A549 (cell line): ENCODE measurements around the gene APOBEC3G. TPM values are rescaled to one million over a fixed set of nuclear protein-coding genes. Genes with fewer than 3 reads are reported as not detected.

Source experiments
- ATAC-seq, 2 experiments: fragments of 200-7000 bp in 1 of 2; fragments of >200 bp in 1 of 2; cut with Nextera tagmentation in 1 of 2; cut with Tn5 transposase in 1 of 2; 3 replicates each; pipeline versions ENCODE4 v1.8.0 to v1.9.1; 2018 to 2020; ENCODE audit warnings: mild to moderate bottlenecking in 1 of 2, moderate library complexity in 1 of 2
- CTCF ChIA-PET: fragments of 300-600 bp; sonication (Branson Sonifier 250); formaldehyde crosslinking; extraction: SDS; loops from one replicate; lab custom pipeline; 2021; ENCODE audit warnings: antibody characterized with exemption, inconsistent platforms; lab: Yijun Ruan, JAX
- POLR2A ChIA-PET: fragments of 350-600 bp; formaldehyde crosslinking; extraction: SDS; loops from one replicate; lab custom pipeline; 2021; ENCODE audit warnings: antibody characterized with exemption, inconsistent platforms; lab: Yijun Ruan, JAX
- DNase-seq, 2 experiments: peaks; one replicate each; pipeline versions ENCODE4 v3.0.0 to v3.0.0-alpha.2; 2011 to 2016; ENCODE audit warnings: low read depth in 1 of 2, low spot score in 1 of 2
- FAIRE-seq: peaks from 2 replicates; lab custom pipeline; 2011; peaks lifted over from hg19 to GRCh38; lab: Jason Lieb, UNC
- H3K27ac ChIP-seq, 2 experiments: fragments of >200 bp; sonication (Bioruptor Twin); formaldehyde crosslinking; 3 replicates each; pipeline ENCODE4 v1.5.1; 2016 to 2017
- H3K4me1 ChIP-seq: fragments of >200 bp; sonication (Bioruptor Twin); formaldehyde crosslinking; 3 replicates; pipeline ENCODE4 v1.6.1; 2016
- H3K4me2 ChIP-seq: fragments of >200 bp; sonication (Bioruptor Twin); formaldehyde crosslinking; 3 replicates; pipeline ENCODE4 v1.6.1; 2016
- H3K4me3 ChIP-seq: fragments of >200 bp; sonication (Bioruptor Twin); formaldehyde crosslinking; 3 replicates; pipeline ENCODE4 v1.5.1; 2016
- H3K9me3 ChIP-seq: fragments of >200 bp; sonication (Bioruptor Twin); formaldehyde crosslinking; 3 replicates; pipeline ENCODE4 v1.6.1; 2016
- BHLHE40 ChIP-seq: IDR thresholded peaks from 2 replicates; pipeline ENCODE4 v1.6.1; 2012; ENCODE audit warnings: low read depth, low read length, inconsistent platforms
- CBX2 ChIP-seq: fragments of 200-600 bp; sonication (generic); IDR thresholded peaks from 2 replicates; pipeline ENCODE4 v1.6.1; 2016; ENCODE audit warnings: low read depth, mild to moderate bottlenecking, borderline replicate concordance
- CBX8 ChIP-seq: fragments of 200-600 bp; sonication (generic); IDR thresholded peaks from 2 replicates; pipeline ENCODE4 v1.6.1; 2016
- CEBPB ChIP-seq, 2 experiments: fragments of >200 bp in 1 of 2; sonication (Bioruptor Twin) in 1 of 2; formaldehyde crosslinking in 1 of 2; IDR thresholded peaks; 2 replicates each; pipeline ENCODE4 v1.6.1; 2012 to 2016
- CHD2 ChIP-seq: fragments of 150-350 bp; IDR thresholded peaks from 2 replicates; pipeline ENCODE4 v1.6.1; 2014; ENCODE audit warnings: low read length; ENCODE audit not compliant: partially characterized antibody
- EHF ChIP-seq: fragments of 250-450 bp; sonication (Bioruptor Pico); IDR thresholded peaks from 2 replicates; pipeline ENCODE4 v1.5.0; 2020; ENCODE audit warnings: mild to moderate bottlenecking
- EP300 ChIP-seq, 2 experiments: fragments of >200 bp; sonication (Bioruptor Twin); formaldehyde crosslinking; IDR thresholded peaks; 2 replicates in 1 of 2; 3 replicates in 1 of 2; pipeline ENCODE4 v1.6.1; 2016 to 2017
- ESRRA ChIP-seq: fragments of 150-350 bp; IDR thresholded peaks from 2 replicates; pipeline ENCODE4 v1.6.1; 2014; ENCODE audit warnings: mild to moderate bottlenecking, low read length, borderline replicate concordance
- FOSB ChIP-seq: fragments of 250-450 bp; sonication (Bioruptor Pico); IDR thresholded peaks from 2 replicates; pipeline ENCODE4 v1.5.0; 2020; ENCODE audit warnings: mild to moderate bottlenecking, moderate library complexity
- FOSL2 ChIP-seq, 2 experiments: fragments of 450-650 bp in 1 of 2; fragments of >200 bp in 1 of 2; sonication (Bioruptor Twin) in 1 of 2; formaldehyde crosslinking; IDR thresholded peaks; 2 replicates each; pipeline versions ENCODE4 v1.5.0 to v1.6.1; 2016 to 2020; ENCODE audit warnings: mild to moderate bottlenecking in 1 of 2, moderate library complexity in 1 of 2
- FOXS1 ChIP-seq: fragments of 250-450 bp; sonication (Bioruptor Pico); IDR thresholded peaks from 2 replicates; pipeline ENCODE4 v1.5.0; 2020; ENCODE audit warnings: mild to moderate bottlenecking, moderate library complexity
- GATA3 ChIP-seq: IDR thresholded peaks from 2 replicates; pipeline ENCODE4 v1.6.1; 2012; ENCODE audit warnings: borderline replicate concordance
- JUNB ChIP-seq: fragments of >200 bp; sonication (Bioruptor Twin); formaldehyde crosslinking; IDR thresholded peaks from 2 replicates; pipeline ENCODE4 v1.6.1; 2016
- KDM1A ChIP-seq: fragments of 200-600 bp; sonication (generic); IDR thresholded peaks from 2 replicates; pipeline ENCODE4 v1.6.1; 2016; ENCODE audit warnings: low read depth, mild to moderate bottlenecking
- KDM5A ChIP-seq: fragments of 200-600 bp; sonication (generic); IDR thresholded peaks from 2 replicates; pipeline ENCODE4 v1.6.1; 2016; ENCODE audit warnings: antibody characterized with exemption, mild to moderate bottlenecking
- MAFK ChIP-seq: fragments of 450-650 bp; IDR thresholded peaks from 2 replicates; pipeline ENCODE4 v1.6.1; 2014; ENCODE audit not compliant: partially characterized antibody
- NR3C1 ChIP-seq: fragments of >200 bp; sonication (Bioruptor Twin); formaldehyde crosslinking; IDR thresholded peaks from 3 replicates; pipeline ENCODE4 v1.6.1; 2017
- PHF8 ChIP-seq: fragments of 200-600 bp; sonication (generic); IDR thresholded peaks from 2 replicates; pipeline ENCODE4 v1.6.1; 2016; ENCODE audit warnings: low read depth, mild to moderate bottlenecking, antibody characterized with exemption, moderate library complexity, borderline replicate concordance
- POLR2A ChIP-seq: IDR thresholded peaks from 2 replicates; pipeline ENCODE4 v1.6.1; 2012; ENCODE audit warnings: mild to moderate bottlenecking, low read length
- POLR2AphosphoS2 ChIP-seq: conservative IDR thresholded peaks from 2 replicates; pipeline ENCODE4 v1.6.1; 2012; ENCODE audit warnings: low read length, improper control_type of control experiment, inconsistent platforms
- RARB ChIP-seq: fragments of 250-450 bp; sonication (Bioruptor Pico); IDR thresholded peaks from 2 replicates; pipeline ENCODE4 v1.8.0; 2021; ENCODE audit warnings: mild to moderate bottlenecking, moderate library complexity
- RCOR1 ChIP-seq: fragments of 150-350 bp; IDR thresholded peaks from 2 replicates; pipeline ENCODE4 v1.6.1; 2014; ENCODE audit warnings: antibody characterized with exemption, low read length, low read depth
- TFCP2L1 ChIP-seq: fragments of 250-450 bp; sonication (Bioruptor Pico); IDR thresholded peaks from 2 replicates; pipeline ENCODE4 v1.5.0; 2021; ENCODE audit warnings: mild to moderate bottlenecking
- ZSCAN20 ChIP-seq: fragments of 250-450 bp; sonication (Bioruptor Pico); IDR thresholded peaks from 2 replicates; pipeline ENCODE4 v1.8.0; 2022; ENCODE audit warnings: mild to moderate bottlenecking, moderate library complexity
- WGBS: methylation state at CpG from one replicate; pipeline ENCODE4 v1.1.6; 2017; ENCODE audit errors: missing lambda C conversion rate; 5-methylcytosine and 5-hydroxymethylcytosine counted together
- polyA plus RNA-seq, 4 experiments: library from polyadenylated mRNA; depleted of rRNA in 3 of 4; stranded (reverse); fragments of >200 nt; fragmentation: RNase III in 1 of 4; extraction: RNeasy Plus Mini Kit Qiagen cat#74134 plus additional on column Dnase treatment in 1 of 4; gene quantifications; 2 replicates in 3 of 4; 3 replicates in 1 of 4; pipeline ENCODE4 v1.2.3, GENCODE V29; 2011 to 2017
- TF ChIP-seq, protein P1 (sequence below): fragments of 450-650 bp; IDR thresholded peaks from 2 replicates; pipeline ENCODE4 v1.6.1; 2014; ENCODE audit warnings: antibody characterized with exemption
- TF ChIP-seq, protein P2 (sequence below): fragments of >200 bp; sonication (Bioruptor Twin); formaldehyde crosslinking; IDR thresholded peaks from 3 replicates; pipeline ENCODE4 v1.6.1; 2016
- TF ChIP-seq, protein P3 (sequence below): IDR thresholded peaks from 2 replicates; pipeline ENCODE4 v1.6.1; 2012; ENCODE audit warnings: low read depth, borderline replicate concordance

Gene APOBEC3G
- polyA plus RNA-seq, 2 of the 4 experiments (the other 2 are of a cell fraction): not detected

DNA sequence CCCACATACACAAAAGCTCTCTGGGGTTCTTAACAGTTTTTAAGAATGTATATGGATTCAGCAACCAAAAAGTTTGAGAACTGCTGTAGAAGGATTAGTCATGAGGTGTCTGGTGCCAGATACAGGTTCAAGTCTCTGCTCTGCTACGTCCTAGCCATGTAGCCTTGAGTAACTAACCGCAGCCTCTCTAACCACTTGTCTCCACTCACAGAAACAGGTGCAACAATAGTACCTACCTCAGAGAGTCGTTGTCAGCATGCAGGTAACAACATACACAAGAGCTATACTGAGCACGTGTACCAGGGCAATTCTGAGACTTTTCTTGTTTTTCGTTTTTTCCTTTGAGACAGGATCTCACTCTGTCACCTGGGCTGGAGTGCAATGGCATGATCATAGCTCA, 48.5 kb downstream of the APOBEC3G start:
- POLR2A ChIA-PET: no interaction called here
- H3K4me1 ChIP-seq: 0 out of 3 replicates have a peak, but pooled peaks cover 2% of the 10 kb centered on the region
- CTCF ChIA-PET: interaction anchor here (0.8 to 1.5 kb wide), 5 partner anchors 9 to 358 kb away, joined by 3 to 7 read pairs (median 5); no protein-coding TSS in a partner anchor
- ATAC-seq: no peak
- H3K4me2 ChIP-seq: no peak overlapping the region
- FAIRE-seq: no peak
- H3K4me3 ChIP-seq: no peak overlapping the region
- WGBS: 68% methylated on average over 5 of the region's 5 CpGs
- TF ChIP-seq CEBPB (IDR thresholded peaks at IDR 0.05) (no peak), NR3C1 (no peak), EHF (CRISPR knock-in tag) (no peak), FOXS1 (CRISPR knock-in tag) (no peak), KDM5A (no peak), GATA3 (no peak), POLR2AphosphoS2 (no peak), CBX2 (no peak), MAFK (no peak), TFCP2L1 (CRISPR knock-in tag) (no peak), PHF8 (no peak), BHLHE40 (no peak), FOSB (CRISPR knock-in tag) (no peak)
- TF ChIP-seq, protein P1, sequence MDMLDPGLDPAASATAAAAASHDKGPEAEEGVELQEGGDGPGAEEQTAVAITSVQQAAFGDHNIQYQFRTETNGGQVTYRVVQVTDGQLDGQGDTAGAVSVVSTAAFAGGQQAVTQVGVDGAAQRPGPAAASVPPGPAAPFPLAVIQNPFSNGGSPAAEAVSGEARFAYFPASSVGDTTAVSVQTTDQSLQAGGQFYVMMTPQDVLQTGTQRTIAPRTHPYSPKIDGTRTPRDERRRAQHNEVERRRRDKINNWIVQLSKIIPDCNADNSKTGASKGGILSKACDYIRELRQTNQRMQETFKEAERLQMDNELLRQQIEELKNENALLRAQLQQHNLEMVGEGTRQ: no peak
- no peak overlapping the region for H3K27ac ChIP-seq
- no peak for DNase-seq
- H3K9me3 ChIP-seq: no peaks in the 10 kb centered on the region

DNA sequence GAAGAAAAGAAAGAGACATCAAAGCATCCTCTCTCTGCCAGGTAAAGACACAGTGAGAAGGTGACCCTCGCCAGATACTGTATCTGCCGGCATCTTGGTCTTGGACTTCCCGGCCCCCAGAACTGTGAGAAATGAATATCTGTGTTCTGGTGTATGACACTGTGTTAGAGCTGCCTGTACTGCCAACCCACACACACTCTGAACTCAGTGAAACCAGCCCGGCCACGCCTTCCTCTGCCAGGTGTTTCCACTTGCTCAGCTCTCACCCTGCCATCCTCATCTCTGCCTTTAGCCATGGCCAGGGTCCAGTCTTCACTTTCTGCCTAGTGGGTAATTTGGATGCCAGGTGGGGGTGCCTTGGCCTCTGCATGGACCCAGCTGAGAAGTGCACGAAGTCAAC, 51.4 kb downstream of the APOBEC3G start:
- ATAC-seq: no peak
- no peaks in the 10 kb centered on the region for H3K9me3 ChIP-seq
- POLR2A ChIA-PET: interaction anchor here (0.7 kb wide), 1 partner anchor 125 kb away, joined by 8 read pairs; no protein-coding TSS in a partner anchor
- CTCF ChIA-PET: interaction anchor here (1.5 kb wide), 2 partner anchors 258 to 360 kb away, joined by 4 read pairs; no protein-coding TSS in a partner anchor
- H3K27ac ChIP-seq: no peak overlapping the region
- DNase-seq: no peak
- 0 out of 3 replicates have a peak, but pooled peaks cover 9% of the 10 kb centered on the region for H3K4me1 ChIP-seq
- no peak overlapping the region for H3K4me3 ChIP-seq
- 88% methylated on average over 6 of the region's 6 CpGs for WGBS
- TF ChIP-seq, protein P1: no peak
- TF ChIP-seq GATA3 (no peak), KDM1A (no peak), JUNB (no peak), ZSCAN20 (CRISPR knock-in tag) (no peak), RCOR1 (no peak), CEBPB (IDR thresholded peaks at IDR 0.05) (no peak), CHD2 (no peak), CBX8 (no peak), TFCP2L1 (CRISPR knock-in tag) (no peak), FOSL2 (IDR thresholded peaks at IDR 0.05) (no peak), FOSL2 (CRISPR knock-in tag; IDR thresholded peaks at IDR 0.05) (no peak), EP300 (IDR thresholded peaks at IDR 0.05) (no peak), RARB (no peak), FOXS1 (CRISPR knock-in tag) (no peak), ESRRA (no peak), POLR2A (no peak), POLR2AphosphoS2 (no peak), NR3C1 (no peak)
- TF ChIP-seq, protein P2, sequence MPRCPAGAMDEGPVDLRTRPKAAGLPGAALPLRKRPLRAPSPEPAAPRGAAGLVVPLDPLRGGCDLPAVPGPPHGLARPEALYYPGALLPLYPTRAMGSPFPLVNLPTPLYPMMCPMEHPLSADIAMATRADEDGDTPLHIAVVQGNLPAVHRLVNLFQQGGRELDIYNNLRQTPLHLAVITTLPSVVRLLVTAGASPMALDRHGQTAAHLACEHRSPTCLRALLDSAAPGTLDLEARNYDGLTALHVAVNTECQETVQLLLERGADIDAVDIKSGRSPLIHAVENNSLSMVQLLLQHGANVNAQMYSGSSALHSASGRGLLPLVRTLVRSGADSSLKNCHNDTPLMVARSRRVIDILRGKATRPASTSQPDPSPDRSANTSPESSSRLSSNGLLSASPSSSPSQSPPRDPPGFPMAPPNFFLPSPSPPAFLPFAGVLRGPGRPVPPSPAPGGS: no peak
- TF ChIP-seq, protein P3, sequence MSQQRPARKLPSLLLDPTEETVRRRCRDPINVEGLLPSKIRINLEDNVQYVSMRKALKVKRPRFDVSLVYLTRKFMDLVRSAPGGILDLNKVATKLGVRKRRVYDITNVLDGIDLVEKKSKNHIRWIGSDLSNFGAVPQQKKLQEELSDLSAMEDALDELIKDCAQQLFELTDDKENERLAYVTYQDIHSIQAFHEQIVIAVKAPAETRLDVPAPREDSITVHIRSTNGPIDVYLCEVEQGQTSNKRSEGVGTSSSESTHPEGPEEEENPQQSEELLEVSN: no peak
- TF ChIP-seq, all 56 proteins: peak for 0
- no peak overlapping the region for H3K4me2 ChIP-seq
- no peak for FAIRE-seq
